ENCODE data around the gene FALEC. TPM values are rescaled to one million over a fixed set of nuclear protein-coding genes. Genes with fewer than 3 reads are reported as not detected.

Gene FALEC
- total RNA-seq, 6 experiments from 2014 or later = not detected

GRCh38 chr1:150555971-150556865 is 40.7 kb downstream of the FALEC start:
- 74% methylated on average over 11 of the region's 26 CpGs for WGBS (ENCODE audit: insufficient coverage, low coverage, low lambda C conversion rate, missing lambda C conversion rate)
- Histone ChIP-seq H3K27me3 (no peaks in the 10 kb centered on the region), H3K4me3 (no peak overlapping the region), H3K9me3 (no peaks in the 10 kb centered on the region), H3K36me3 (peaks cover 0 to 10% (median 0%) of the 10 kb centered on the region in 4 donors), H3K27ac (no peak overlapping the region), H3K4me1 (peaks cover 0 to 37% (median 14%) of the 10 kb centered on the region in 4 donors)
- intact Hi-C loops (cut with DNase I) = no loop called here
- TF ChIP-seq POLR2A (IDR thresholded peaks at IDR 0.05) = no peak
- TF ChIP-seq, protein P1, sequence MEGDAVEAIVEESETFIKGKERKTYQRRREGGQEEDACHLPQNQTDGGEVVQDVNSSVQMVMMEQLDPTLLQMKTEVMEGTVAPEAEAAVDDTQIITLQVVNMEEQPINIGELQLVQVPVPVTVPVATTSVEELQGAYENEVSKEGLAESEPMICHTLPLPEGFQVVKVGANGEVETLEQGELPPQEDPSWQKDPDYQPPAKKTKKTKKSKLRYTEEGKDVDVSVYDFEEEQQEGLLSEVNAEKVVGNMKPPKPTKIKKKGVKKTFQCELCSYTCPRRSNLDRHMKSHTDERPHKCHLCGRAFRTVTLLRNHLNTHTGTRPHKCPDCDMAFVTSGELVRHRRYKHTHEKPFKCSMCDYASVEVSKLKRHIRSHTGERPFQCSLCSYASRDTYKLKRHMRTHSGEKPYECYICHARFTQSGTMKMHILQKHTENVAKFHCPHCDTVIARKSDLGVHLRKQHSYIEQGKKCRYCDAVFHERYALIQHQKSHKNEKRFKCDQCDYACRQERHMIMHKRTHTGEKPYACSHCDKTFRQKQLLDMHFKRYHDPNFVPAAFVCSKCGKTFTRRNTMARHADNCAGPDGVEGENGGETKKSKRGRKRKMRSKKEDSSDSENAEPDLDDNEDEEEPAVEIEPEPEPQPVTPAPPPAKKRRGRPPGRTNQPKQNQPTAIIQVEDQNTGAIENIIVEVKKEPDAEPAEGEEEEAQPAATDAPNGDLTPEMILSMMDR (IDR thresholded peaks at IDR 0.05) = no peak
- ATAC-seq (no peak), DNase-seq (no peak)

- H3K27ac ChIP-seq = no peak overlapping the region
- no peaks in the 10 kb centered on the region for H3K9me3 ChIP-seq
- ATAC-seq (no peak), DNase-seq (no peak)
- H3K36me3 ChIP-seq = peaks cover 0 to 10% (median 0%) of the 10 kb centered on the region in 4 donors
- WGBS (ENCODE audit: insufficient coverage, low coverage, low lambda C conversion rate, missing lambda C conversion rate) = 89% methylated on average over 6 of the region's 26 CpGs
- intact Hi-C loops (cut with DNase I) = no loop called here
- no peaks in the 10 kb centered on the region for H3K27me3 ChIP-seq
- H3K4me1 ChIP-seq = peaks cover 0 to 32% (median 13%) of the 10 kb centered on the region in 4 donors
- no peak for TF ChIP-seq POLR2A (IDR thresholded peaks at IDR 0.05)
- TF ChIP-seq, protein P1 (IDR thresholded peaks at IDR 0.05) = no peak
- H3K4me3 ChIP-seq = no peak overlapping the region
Observed at GRCh38 chr1:150557065-150557600, 41.6 kb downstream of the FALEC start.

DNA sequence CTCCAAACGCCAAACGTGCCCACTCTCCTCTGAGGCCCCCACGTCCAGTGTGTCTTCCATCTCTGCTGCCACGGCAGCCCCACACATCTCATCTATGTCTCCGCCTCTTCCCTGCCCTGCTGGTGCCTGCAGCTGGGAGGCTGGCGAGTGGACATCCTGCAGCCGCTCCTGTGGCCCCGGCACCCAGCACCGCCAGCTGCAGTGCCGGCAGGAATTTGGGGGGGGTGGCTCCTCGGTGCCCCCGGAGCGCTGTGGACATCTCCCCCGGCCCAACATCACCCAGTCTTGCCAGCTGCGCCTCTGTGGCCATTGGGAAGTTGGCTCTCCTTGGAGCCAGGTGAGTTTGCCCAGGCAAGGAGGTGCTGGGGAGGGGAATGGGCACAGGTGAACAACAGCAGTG is 42.3 kb downstream of the FALEC start:
- Histone ChIP-seq H3K27ac (no peak overlapping the region), H3K36me3 (peaks cover 0 to 10% (median 0%) of the 10 kb centered on the region in 4 donors), H3K4me1 (peaks cover 0 to 32% (median 16%) of the 10 kb centered on the region in 4 donors), H3K27me3 (no peaks in the 10 kb centered on the region), H3K4me3 (no peak overlapping the region), H3K9me3 (no peaks in the 10 kb centered on the region)
- no peak for ATAC-seq
- no CpG with 5 or more reads among the region's 15 CpGs for WGBS (ENCODE audit: insufficient coverage, low coverage, low lambda C conversion rate, missing lambda C conversion rate)
- no peak for DNase-seq
- intact Hi-C loops (cut with DNase I) = no loop called here
- TF ChIP-seq, protein P1 (IDR thresholded peaks at IDR 0.05) = no peak

DNA sequence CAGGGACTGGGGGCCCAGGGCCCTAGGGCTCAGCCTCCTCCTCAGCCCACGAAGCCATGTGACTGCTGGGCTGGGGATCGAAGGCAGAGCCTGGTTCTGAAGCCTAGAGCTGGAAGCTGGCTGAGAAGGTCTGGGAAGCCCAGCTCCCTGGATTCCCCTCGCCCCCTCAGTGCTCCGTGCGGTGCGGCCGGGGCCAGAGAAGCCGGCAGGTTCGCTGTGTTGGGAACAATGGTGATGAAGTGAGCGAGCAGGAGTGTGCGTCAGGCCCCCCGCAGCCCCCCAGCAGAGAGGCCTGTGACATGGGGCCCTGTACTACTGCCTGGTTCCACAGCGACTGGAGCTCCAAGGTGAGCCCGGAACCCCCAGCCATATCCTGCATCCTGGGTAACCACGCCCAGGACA is 42.8 kb downstream of the FALEC start:
- 20% methylated on average over 2 of the region's 15 CpGs for WGBS (ENCODE audit: insufficient coverage, low coverage, low lambda C conversion rate, missing lambda C conversion rate)
- intact Hi-C loops (cut with DNase I) = no loop called here
- H3K4me1 ChIP-seq = peaks cover 0 to 32% (median 16%) of the 10 kb centered on the region in 4 donors
- TF ChIP-seq, protein P1 (IDR thresholded peaks at IDR 0.05) = no peak
- TF ChIP-seq POLR2A (IDR thresholded peaks at IDR 0.05) = no peak
- no peaks in the 10 kb centered on the region for H3K27me3 ChIP-seq
- H3K27ac ChIP-seq = peak overlapping the region in 1 of 3 donors; percentile 54
- DNase-seq (no peak), ATAC-seq (no peak)
- peak overlapping the region in 2 of 3 donors; percentile 9 to 37 for H3K4me3 ChIP-seq
- peaks cover 0 to 10% (median 0%) of the 10 kb centered on the region in 4 donors for H3K36me3 ChIP-seq
- no peaks in the 10 kb centered on the region for H3K9me3 ChIP-seq

All from right lobe of liver (tissue), 6 donors.